H1 (cell line): Measurements from ENCODE around the gene GRM1. TPM values are rescaled to one million over a fixed set of nuclear protein-coding genes. Genes with fewer than 3 reads are reported as not detected.

ENCODE experiments used
- CTCF ChIA-PET: fragments of 300-600 bp; sonication (Branson Sonifier 250); formaldehyde crosslinking; loops from one replicate; lab custom pipeline; 2021; ENCODE audit not compliant: partially characterized antibody; lab: Charles Lee
- POLR2A ChIA-PET: fragments of 300-600 bp; sonication (Branson Sonifier 250); formaldehyde crosslinking; loops from one replicate; lab custom pipeline; 2021; ENCODE audit warnings: inconsistent platforms; ENCODE audit not compliant: partially characterized antibody; lab: Charles Lee
- DNase-seq, 2 experiments: peaks; one replicate each; pipeline versions ENCODE4 v3.0.0 to v3.0.0-alpha.2; 2010 to 2022; ENCODE audit warnings: low spot score in 2 of 2, low read depth in 1 of 2, mixed read lengths in 1 of 2
- FAIRE-seq: peaks from 2 replicates; lab custom pipeline; 2011; peaks lifted over from hg19 to GRCh38; lab: Jason Lieb, UNC
- H2AFZ ChIP-seq: 2 replicates; pipeline ENCODE4 v1.8.1; 2012; ENCODE audit warnings: low read length, inconsistent platforms
- H2AK5ac ChIP-seq: 2 replicates; pipeline ENCODE4 v1.6.1; 2013; ENCODE audit warnings: low read depth, low read length
- H2BK120ac ChIP-seq: replicated peaks from 2 replicates; pipeline ENCODE3; 2013; ENCODE audit warnings: low read depth, low read length, inconsistent platforms
- H2BK12ac ChIP-seq: 2 replicates; pipeline ENCODE4 v1.6.1; 2013; ENCODE audit warnings: low read depth, low read length
- H2BK15ac ChIP-seq: 2 replicates; pipeline ENCODE4 v1.6.1; 2013; ENCODE audit warnings: low read length
- H2BK20ac ChIP-seq: 2 replicates; pipeline ENCODE4 v1.6.1; 2013; ENCODE audit warnings: low read length
- H2BK5ac ChIP-seq: 2 replicates; pipeline ENCODE4 v1.6.1; 2013; ENCODE audit warnings: low read depth, low read length
- H3K14ac ChIP-seq: 2 replicates; pipeline ENCODE4 v1.6.1; 2013; ENCODE audit warnings: inconsistent platforms; ENCODE audit not compliant: insufficient read length
- H3K18ac ChIP-seq: 2 replicates; pipeline ENCODE4 v1.6.1; 2013; ENCODE audit warnings: low read length; ENCODE audit errors: extremely low read depth
- H3K23ac ChIP-seq: 2 replicates; pipeline ENCODE4 v1.6.1; 2013; ENCODE audit warnings: inconsistent platforms; ENCODE audit not compliant: insufficient read length
- H3K23me2 ChIP-seq: 2 replicates; pipeline ENCODE4 v1.6.1; 2013; ENCODE audit warnings: low read depth, low read length
- H3K27ac ChIP-seq: 2 replicates; pipeline ENCODE4 v1.6.1; 2011; ENCODE audit warnings: low read depth, low read length, inconsistent platforms
- H3K27me3 ChIP-seq, 4 experiments: replicated peaks in 1 of 4; 1 replicate in 1 of 4; 2 replicates in 3 of 4; pipeline versions ENCODE4 v1.6.1 to v1.8.1; 2011 to 2013; ENCODE audit warnings: low read length in 3 of 4, mild to moderate bottlenecking in 3 of 4, inconsistent platforms in 2 of 4, mixed read lengths in 2 of 4, moderate library complexity in 1 of 4; ENCODE audit not compliant: control insufficient read depth in 3 of 4, insufficient read depth in 3 of 4; ENCODE audit errors: extremely low read depth in 1 of 4
- H3K36me3 ChIP-seq, 4 experiments: 2 replicates each; pipeline versions ENCODE4 v1.6.1 to v1.8.1; 2011 to 2013; ENCODE audit warnings: mild to moderate bottlenecking in 4 of 4, low read length in 3 of 4, moderate library complexity in 2 of 4, control low read depth in 1 of 4, inconsistent platforms in 1 of 4; ENCODE audit not compliant: insufficient read depth in 4 of 4, control insufficient read depth in 2 of 4
- H3K4ac ChIP-seq: replicated peaks from 2 replicates; pipeline ENCODE3; 2013; ENCODE audit warnings: low read length, low read depth, mixed read lengths, inconsistent platforms; ENCODE audit not compliant: insufficient read length
- H3K4me1 ChIP-seq, 4 experiments: replicated peaks in 1 of 4; 1 replicate in 1 of 4; 2 replicates in 3 of 4; pipeline versions ENCODE4 v1.6.1 to v1.8.1; 2011 to 2013; ENCODE audit warnings: low read length in 3 of 4, inconsistent platforms in 2 of 4, mixed read lengths in 1 of 4; ENCODE audit not compliant: insufficient read depth in 4 of 4, control insufficient read depth in 3 of 4
- H3K4me2 ChIP-seq, 2 experiments: 2 replicates each; pipeline versions ENCODE4 v1.6.1 to v1.8.1; 2011 to 2013; ENCODE audit warnings: low read depth in 2 of 2, low read length in 2 of 2, control low read depth in 1 of 2, inconsistent platforms in 1 of 2, mild to moderate bottlenecking in 1 of 2; ENCODE audit not compliant: insufficient read depth in 1 of 2
- H3K4me3 ChIP-seq, 4 experiments: fragments of 200-600, 300-600 bp in 1 of 4; sonication (generic), shearing (Covaris generic), sonication (Bioruptor Twin) in 1 of 4; 2 replicates each; pipeline versions ENCODE4 v1.5.1 to v1.8.1; 2011 to 2016; ENCODE audit warnings: low read length in 4 of 4, low read depth in 3 of 4, control low read depth in 2 of 4, inconsistent platforms in 2 of 4, mild to moderate bottlenecking in 2 of 4, mixed read lengths in 1 of 4, moderate library complexity in 1 of 4; ENCODE audit not compliant: insufficient read depth in 2 of 4; ENCODE audit errors: extremely low read depth in 1 of 4
- H3K56ac ChIP-seq: replicated peaks from 2 replicates; pipeline ENCODE3; 2013; ENCODE audit warnings: low read depth, mild to moderate bottlenecking, mixed read lengths, low read length, inconsistent platforms; ENCODE audit not compliant: insufficient read length
- H3K79me1 ChIP-seq: 2 replicates; pipeline ENCODE4 v1.6.1; 2013; ENCODE audit warnings: low read depth, low read length, control low read depth
- H3K79me2 ChIP-seq, 2 experiments: 2 replicates each; pipeline versions ENCODE4 v1.6.1 to v1.8.1; 2012 to 2013; ENCODE audit warnings: low read length in 2 of 2, mild to moderate bottlenecking in 2 of 2, inconsistent platforms in 1 of 2; ENCODE audit not compliant: insufficient read depth in 2 of 2, control insufficient read depth in 1 of 2
- H3K9ac ChIP-seq, 4 experiments: replicated peaks in 1 of 4; 1 replicate in 1 of 4; 2 replicates in 3 of 4; pipeline versions ENCODE4 v1.6.1 to v1.8.1; 2011 to 2013; ENCODE audit warnings: low read depth in 3 of 4, low read length in 3 of 4, control low read depth in 2 of 4, mild to moderate bottlenecking in 2 of 4, moderate library complexity in 2 of 4, inconsistent platforms in 1 of 4; ENCODE audit errors: extremely low read depth in 1 of 4
- H3K9me3 ChIP-seq, 2 experiments: 2 replicates each; pipeline versions ENCODE4 v1.6.1 to v1.8.1; 2012 to 2013; ENCODE audit warnings: mild to moderate bottlenecking in 2 of 2, moderate library complexity in 2 of 2, control low read depth in 1 of 2, inconsistent platforms in 1 of 2, low read depth in 1 of 2, low read length in 1 of 2, mixed read lengths in 1 of 2; ENCODE audit not compliant: insufficient read depth in 2 of 2
- H4K20me1 ChIP-seq, 2 experiments: replicated peaks in 1 of 2; 2 replicates each; pipeline versions ENCODE3 to v1.8.1; 2011 to 2013; ENCODE audit warnings: inconsistent platforms in 2 of 2, low read length in 2 of 2, mild to moderate bottlenecking in 1 of 2; ENCODE audit not compliant: insufficient read depth in 2 of 2, control insufficient read depth in 1 of 2
- H4K5ac ChIP-seq: 2 replicates; pipeline ENCODE4 v1.6.1; 2013; ENCODE audit warnings: low read length, low read depth, mixed read lengths, inconsistent platforms; ENCODE audit not compliant: insufficient read length
- H4K8ac ChIP-seq: 2 replicates; pipeline ENCODE4 v1.8.0; 2013; ENCODE audit warnings: mild to moderate bottlenecking, moderate library complexity, low read length, inconsistent platforms; ENCODE audit not compliant: insufficient read depth; ENCODE audit errors: extremely low read depth
- H4K91ac ChIP-seq: replicated peaks from 2 replicates; pipeline ENCODE3; 2013; ENCODE audit warnings: low read length, mixed read lengths, inconsistent platforms; ENCODE audit not compliant: insufficient read length
- ATF3 ChIP-seq: IDR thresholded peaks from 2 replicates; pipeline ENCODE4 v1.6.1; 2011; ENCODE audit warnings: low read depth, mild to moderate bottlenecking, low read length; ENCODE audit not compliant: insufficient read depth
- RBBP5 ChIP-seq: IDR thresholded peaks from 2 replicates; pipeline ENCODE4 v1.7.1; 2012; ENCODE audit warnings: low read depth, mild to moderate bottlenecking, inconsistent platforms, low read length, moderate library complexity, borderline replicate concordance
- SP1 ChIP-seq: IDR thresholded peaks from 2 replicates; pipeline ENCODE4 v1.6.1; 2011; ENCODE audit warnings: low read depth, low read length
- TCF12 ChIP-seq: IDR thresholded peaks from 2 replicates; pipeline ENCODE4 v1.6.1; 2011; ENCODE audit warnings: low read depth, mild to moderate bottlenecking, low read length
- WGBS, 2 experiments: shearing (Covaris generic) in 1 of 2; methylation state at CpG; one replicate each; pipeline versions ENCODE4 v1.1.6 to v1.1.7; 2013 to 2015; ENCODE audit warnings: low lambda C conversion rate in 2 of 2, mixed read lengths in 2 of 2, inconsistent platforms in 1 of 2, low coverage in 1 of 2, missing lambda C conversion rate in 1 of 2; ENCODE audit not compliant: insufficient replicate concordance in 2 of 2, insufficient coverage in 1 of 2, insufficient read length in 1 of 2; ENCODE audit errors: extremely low coverage in 1 of 2, missing lambda C conversion rate in 1 of 2; 5-methylcytosine and 5-hydroxymethylcytosine counted together
- polyA plus RNA-seq, 7 experiments: library from polyadenylated mRNA; depleted of rRNA in 3 of 7; stranded (reverse) in 5 of 7; unstranded in 2 of 7; fragments of >200 nt in 5 of 7; fragments of 200-250 nt in 2 of 7; gene quantifications; 1 replicate in 5 of 7; 2 replicates in 1 of 7; 4 replicates in 1 of 7; pipeline versions ENCODE4 v1.2.1 to v1.2.3, GENCODE V29; 2011 to 2013; ENCODE audit warnings: missing spikeins in 2 of 7, mixed read lengths in 2 of 7
- total RNA-seq: library from RNA; stranded (reverse); fragmentation: NEBNext Ultra II Directional; extraction: Animal tissue kit (Norgen Biotek cat#: 25700); gene quantifications from 2 replicates; pipeline ENCODE4 v1.2.1, GENCODE V29; 2021

GRM1 gene
- total and polyA plus RNA-seq, 2 of the 8 experiments (the other 6 are each of a cell fraction or from before 2014, with no cell fraction given): 0.15 to 1.3 TPM

- H3K9ac ChIP-seq: no peak overlapping the region
- H2BK15ac ChIP-seq: no peak overlapping the region
- H4K8ac ChIP-seq: no peak overlapping the region
- H3K4ac ChIP-seq: no peak overlapping the region
- no peak overlapping the region for H2BK20ac ChIP-seq
- no peak overlapping the region for H3K56ac ChIP-seq
- no peak overlapping the region for H2BK12ac ChIP-seq
- H3K14ac ChIP-seq: no peak overlapping the region
- H3K36me3 ChIP-seq: no peaks in the 10 kb centered on the region
- no peaks in the 10 kb centered on the region for H3K23me2 ChIP-seq
- no peaks in the 10 kb centered on the region for H3K27me3 ChIP-seq
- H4K5ac ChIP-seq: no peak overlapping the region
- no peak overlapping the region for H2AK5ac ChIP-seq
- no peaks in the 10 kb centered on the region for H3K4me1 ChIP-seq
- H3K79me2 ChIP-seq: no peaks in the 10 kb centered on the region
- DNase-seq (no peak), FAIRE-seq (no peak)
- H2BK5ac ChIP-seq: no peak overlapping the region
- no peak overlapping the region for H3K27ac ChIP-seq
- POLR2A ChIA-PET: no interaction called here
- WGBS, 2 experiments: 95% methylated on average over 9 of the region's 9 CpGs; no CpG with 5 or more reads in 1 of the 2 experiments
- H3K4me2 ChIP-seq: no peak overlapping the region
- H3K9me3 ChIP-seq: no peaks in the 10 kb centered on the region
- H4K20me1 ChIP-seq: no peaks in the 10 kb centered on the region
- H3K79me1 ChIP-seq: no peaks in the 10 kb centered on the region
- no peak overlapping the region for H3K23ac ChIP-seq
- CTCF ChIA-PET: no interaction called here
- no peak overlapping the region for H2BK120ac ChIP-seq
- no peak overlapping the region for H3K18ac ChIP-seq
- no peak overlapping the region for H2AFZ ChIP-seq
- H3K4me3 ChIP-seq: no peak overlapping the region
- no peak for TF ChIP-seq ATF3
- TF ChIP-seq TCF12: no peak
- TF ChIP-seq RBBP5: no peak
- TF ChIP-seq SP1: no peak
- H4K91ac ChIP-seq: no peak overlapping the region
These were observed 173.7 kb downstream of the GRM1 start for GRCh38 chr6:146202570-146202969.
